Measurements from ENCODE around the gene TECPR1. TPM values are rescaled to one million over a fixed set of nuclear protein-coding genes. Genes with fewer than 3 reads are reported as not detected.
A peak's percentile ranks its signal among the peaks of the same experiment; 100 is the strongest.

TECPR1 gene
- total RNA-seq, 1 donor from 2014 or later, result 16.1 TPM

DNA sequence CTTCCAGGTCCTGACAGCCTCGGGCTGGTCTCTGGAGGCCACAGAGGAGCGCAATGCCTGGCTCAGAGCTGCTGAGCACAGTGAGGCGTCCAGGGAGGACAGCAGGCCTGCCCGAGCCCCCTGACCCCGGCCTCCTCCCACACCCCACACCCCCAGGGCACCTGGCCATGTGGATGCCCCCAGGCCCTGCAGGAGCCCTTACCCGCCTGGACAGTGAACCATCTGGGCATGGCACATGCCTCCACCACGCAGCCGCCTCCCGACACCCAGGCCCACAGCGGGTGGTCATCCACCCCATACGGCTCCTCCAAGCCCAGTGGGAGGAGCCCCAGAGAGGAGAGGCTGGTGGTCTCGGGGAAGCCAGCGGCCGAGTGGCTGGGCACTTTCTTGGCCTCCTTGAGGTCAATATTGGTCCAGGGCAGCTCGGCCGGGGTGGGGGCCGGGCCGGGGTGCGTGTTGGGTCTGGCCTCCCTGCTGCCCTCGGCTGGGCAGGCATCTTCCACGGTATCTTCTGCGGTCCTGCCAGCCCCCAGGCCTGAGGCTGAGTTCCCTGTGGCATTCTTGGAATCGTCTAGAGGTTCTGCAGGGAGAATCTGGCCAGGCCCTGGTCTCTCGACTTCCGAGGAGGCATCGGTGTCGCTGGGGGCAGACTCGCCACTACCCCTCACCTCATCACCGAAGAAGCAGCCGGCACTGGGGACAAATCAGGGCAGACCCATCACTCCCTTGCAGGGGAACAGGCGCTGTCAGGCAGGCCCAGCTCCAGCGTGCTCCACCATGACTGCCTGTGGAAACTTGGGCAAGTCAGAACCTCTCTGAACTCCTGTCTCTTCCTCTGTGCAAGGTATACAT, 18.6 kb downstream of the TECPR1 start:
- DNase-seq (no peak), ATAC-seq (ENCODE audit: poor library complexity) (no peak)
- intact Hi-C loops (cut with DNase I), result no loop called here

DNA sequence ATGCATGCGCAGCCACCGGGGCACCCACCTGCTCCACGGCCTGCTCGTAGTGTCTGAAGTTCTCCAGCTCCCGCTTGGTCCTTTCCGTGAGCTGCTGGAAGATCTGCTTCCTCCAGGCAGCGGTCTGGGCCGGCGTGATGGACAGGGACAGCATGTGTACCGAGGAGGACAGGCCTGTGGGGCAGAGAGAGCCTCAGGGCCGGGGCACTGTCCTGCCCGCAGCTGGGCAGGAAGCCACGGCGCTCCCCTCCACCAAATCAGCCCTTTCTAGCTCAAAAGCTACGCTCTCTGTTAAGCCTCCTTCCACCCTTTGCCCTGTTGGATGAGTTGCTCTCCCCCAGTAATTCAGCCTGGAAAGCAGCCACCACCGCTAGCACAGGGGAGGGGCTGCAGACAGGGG, 19.2 kb downstream of the TECPR1 start:
- DNase-seq (no peak), ATAC-seq (ENCODE audit: poor library complexity) (no peak)

DNA sequence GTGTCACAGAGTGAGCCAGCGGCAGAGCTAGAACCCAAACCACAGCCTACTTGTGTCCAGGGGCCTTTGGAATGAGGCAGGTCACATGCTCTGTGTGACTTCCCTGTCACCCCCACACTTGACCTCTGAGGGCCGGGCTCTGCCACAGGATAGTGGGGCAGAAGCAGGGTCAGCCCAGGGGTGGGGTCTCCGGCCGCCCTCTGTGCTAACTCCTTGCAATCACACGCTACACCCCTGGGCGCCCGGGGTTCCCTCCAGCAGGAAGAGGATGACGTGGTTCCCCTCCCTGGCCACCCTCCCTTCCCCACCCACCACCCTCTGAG, 19.8 kb downstream of the TECPR1 start:
- intact Hi-C loops (cut with DNase I), result no loop called here
- ATAC-seq (ENCODE audit: poor library complexity), result no peak
- DNase-seq, result no peak

More for the DNA sequence above, 19.2 kb downstream of the TECPR1 start:
- intact Hi-C loops (cut with DNase I), result no loop called here

DNA sequence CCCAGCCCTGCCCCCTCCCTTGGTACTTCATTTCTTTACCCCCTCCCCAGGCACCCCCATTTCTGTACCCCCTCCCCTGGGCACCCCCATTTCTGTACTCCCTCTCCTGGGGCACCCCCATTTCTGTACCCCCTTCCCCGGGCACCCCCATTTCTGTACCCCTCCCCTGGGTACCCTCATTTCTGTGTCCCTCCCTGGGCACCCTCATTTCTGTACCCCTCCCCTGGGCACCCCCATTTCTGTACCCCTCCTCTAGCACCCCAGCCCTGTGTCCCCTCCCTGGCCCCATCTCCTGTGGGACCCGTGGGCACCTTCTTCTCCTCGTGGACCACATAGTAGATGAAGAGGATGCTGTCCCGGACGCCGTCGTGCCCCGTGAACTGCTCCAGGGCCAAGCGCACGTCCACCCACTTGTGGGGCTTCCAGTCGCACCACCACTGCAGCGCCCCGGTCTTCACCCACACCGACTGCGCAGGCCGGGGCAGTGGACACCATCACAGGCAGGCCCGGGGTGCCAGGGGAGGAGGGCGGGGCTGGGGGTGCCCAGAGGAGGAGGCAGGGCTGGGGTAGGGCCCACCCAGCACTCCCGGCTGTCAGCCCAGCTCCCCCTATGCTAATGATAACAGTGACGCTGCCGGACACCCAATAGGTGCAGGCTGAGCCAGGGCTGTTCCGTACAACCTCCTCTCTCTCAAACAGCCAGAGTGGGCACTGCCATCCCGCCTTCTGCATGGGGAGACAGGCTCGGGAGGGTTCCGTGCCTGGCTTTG, 20.4 kb downstream of the TECPR1 start:
- ATAC-seq (ENCODE audit: poor library complexity) (no peak), DNase-seq (no peak)
- intact Hi-C loops (cut with DNase I), result no loop called here

DNA sequence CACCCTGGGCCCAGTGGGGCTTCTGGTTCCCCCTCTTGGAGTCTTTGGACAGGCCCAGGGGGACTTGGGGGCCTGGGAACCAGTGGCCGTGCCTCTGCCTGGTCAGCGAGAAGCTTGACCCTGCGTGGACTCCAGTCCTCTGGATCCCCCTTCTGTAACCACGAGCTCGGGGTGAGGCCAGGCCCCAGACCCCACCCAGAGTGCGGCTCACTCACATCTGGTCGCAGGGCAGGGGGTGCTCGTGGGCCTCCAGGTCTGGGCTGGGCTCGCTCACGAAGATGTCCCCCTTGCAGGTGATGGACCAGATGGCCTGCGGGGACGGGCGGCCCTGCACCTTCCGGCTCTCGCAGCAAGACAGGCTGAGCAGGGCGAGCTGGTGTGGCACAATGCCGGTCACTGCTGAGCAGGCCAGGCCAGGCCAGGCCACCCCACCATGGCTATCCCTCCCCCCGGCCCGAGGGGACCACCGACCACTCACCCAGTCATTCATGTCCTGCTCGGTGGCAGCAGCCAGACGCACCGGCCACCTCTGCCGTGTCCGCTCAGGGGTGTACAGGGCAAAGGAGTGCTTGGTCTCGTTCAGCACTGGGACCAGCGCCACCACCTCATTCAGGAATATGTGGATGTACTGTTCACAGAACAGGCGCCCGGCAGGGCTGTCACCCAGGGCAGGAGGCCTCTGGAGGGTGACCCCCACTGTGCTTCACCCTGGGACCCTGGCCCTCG, 21.1 kb downstream of the TECPR1 start:
- DNase-seq (no peak), ATAC-seq (ENCODE audit: poor library complexity) (no peak)
- intact Hi-C loops (cut with DNase I), result no loop called here

DNA sequence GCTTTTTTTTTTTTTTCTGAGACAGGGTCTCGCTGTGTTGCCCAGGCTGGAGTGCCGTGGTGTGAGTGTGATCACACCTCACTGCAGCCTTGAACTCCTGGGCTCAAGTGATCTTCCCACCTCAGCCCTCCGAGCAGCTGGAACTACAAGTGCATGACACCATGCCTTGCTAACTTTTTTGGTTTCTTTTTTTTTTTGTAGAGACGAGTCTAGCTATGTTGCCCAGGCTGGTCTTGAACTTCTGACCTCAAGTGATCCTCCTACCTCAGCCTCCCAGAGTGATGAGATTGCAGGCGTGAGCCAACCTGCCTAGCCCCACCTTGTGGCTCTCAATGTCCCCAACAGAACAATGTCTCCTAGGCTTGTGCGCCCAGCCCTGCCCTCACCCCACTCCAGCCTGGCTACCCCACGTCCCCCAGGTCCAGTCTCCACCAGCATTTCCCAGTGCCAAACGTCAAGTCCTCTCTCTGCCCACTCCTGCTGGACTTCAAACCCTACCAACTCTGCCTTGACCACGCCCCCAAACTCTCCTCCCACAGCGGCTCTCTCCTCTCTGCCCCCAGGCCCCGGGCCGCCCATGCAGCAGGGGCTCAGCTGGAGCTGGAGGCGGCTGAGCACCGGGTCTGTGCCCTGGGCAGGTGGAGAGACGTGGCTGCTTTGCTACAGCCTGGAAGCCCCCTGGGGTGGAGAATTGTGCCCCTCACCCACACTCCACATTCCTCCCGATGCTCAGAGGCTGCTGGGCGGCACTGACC, 21.9 kb downstream of the TECPR1 start:
- intact Hi-C loops (cut with DNase I), result no loop called here

DNA sequence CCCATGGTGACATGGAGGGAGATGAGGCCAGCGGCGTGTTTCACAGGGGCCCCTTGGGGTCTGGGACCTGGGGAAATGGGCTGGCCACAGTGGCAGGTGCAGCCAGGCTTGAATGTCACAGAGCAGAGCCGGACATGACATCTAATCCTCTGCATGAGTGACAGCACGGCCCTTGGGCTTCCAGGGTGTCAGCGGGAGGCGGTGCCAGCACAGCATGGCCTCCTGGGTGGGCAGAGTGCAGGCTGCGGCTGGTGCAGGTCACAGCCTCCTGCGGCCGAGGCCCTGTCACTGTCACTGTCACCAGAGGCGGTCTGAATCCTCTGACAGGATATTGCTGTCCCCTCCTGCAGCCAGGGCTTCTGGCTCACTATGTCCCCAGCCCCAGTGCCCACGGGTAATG, 22.6 kb downstream of the TECPR1 start:
- intact Hi-C loops (cut with DNase I), result no loop called here
- no peak for ATAC-seq (ENCODE audit: poor library complexity)
- DNase-seq, result no peak

More for the DNA sequence above, 21.9 kb downstream of the TECPR1 start:
- no peak for ATAC-seq (ENCODE audit: poor library complexity)
- no peak for DNase-seq

DNA sequence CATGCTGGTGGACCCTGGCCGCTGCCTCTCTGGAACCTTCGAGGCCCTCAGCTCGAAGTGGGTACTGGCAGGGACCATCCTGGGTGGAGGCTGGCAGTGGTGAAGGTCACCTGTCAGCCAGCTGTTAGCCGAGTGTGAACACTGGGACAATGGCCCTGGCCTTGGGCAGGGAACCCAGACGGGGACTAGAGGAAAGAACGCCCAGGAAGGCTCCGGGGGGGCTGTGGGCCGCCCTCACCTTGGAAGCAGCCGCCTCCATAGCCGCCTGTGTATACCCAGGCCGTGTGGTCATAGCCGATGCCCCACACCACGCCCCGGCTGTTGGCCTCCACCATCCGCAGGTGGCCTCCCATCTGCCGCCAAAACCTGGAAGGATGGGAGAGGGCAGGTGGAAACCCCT, 23.2 kb downstream of the TECPR1 start:
- ATAC-seq (ENCODE audit: poor library complexity) (no peak), DNase-seq (no peak)
- intact Hi-C loops (cut with DNase I), result no loop called here

DNA sequence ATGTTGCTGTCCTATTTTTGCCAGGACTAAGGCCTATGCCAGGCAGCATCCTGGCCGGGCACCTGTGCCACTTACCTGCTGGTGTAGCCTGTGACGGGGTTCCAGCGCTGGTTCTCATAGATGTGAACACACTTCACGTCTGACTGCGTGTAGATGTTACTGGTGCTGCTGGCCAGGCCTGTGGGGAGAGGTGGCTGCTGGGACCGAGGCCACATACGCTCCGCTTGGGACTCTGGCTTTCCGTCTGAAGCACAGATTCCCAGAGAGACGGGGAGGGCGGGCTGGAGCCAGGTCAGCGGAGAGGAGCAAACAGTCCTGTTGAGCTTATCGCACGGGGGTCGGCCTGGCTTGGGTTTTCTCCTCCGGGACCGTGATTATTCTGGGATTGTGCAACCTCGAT, 24.1 kb downstream of the TECPR1 start:
- DNase-seq (no peak), ATAC-seq (ENCODE audit: poor library complexity) (no peak)
- intact Hi-C loops (cut with DNase I), result no loop called here

DNA sequence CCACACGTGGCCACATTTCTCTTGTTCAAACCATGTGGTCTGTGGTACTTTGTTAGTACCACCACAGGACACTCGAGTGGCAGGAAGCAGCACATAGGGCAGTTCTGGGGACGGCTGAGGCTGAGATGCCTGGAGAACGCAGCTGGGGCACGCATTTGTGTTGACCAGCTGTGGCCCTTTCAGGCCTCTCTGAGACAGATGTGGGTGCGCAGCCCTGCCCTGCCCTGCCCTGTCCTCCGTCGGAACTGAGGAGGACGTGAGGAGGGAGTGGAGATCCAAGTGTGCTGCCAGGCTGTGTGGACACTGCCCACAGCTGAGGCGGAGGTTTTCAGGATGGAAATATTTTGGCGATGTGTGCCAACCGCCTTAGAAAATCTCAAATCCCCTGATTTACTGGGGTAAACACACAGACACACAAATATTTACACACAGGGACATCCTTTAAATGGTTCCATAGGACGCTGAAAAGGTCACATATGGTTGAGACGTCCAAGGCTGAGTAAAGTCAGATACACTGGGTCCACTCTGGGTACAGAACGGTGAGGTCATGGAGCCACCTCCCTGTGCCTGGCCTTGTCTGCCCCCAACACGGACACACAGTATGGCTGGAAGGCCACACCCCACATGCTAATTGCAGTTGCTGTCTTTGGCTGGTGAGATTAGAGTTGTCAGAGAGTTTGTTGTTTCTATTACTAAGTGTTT, 26.0 kb downstream of the TECPR1 start:
- ATAC-seq (ENCODE audit: poor library complexity), result no peak
- intact Hi-C loops (cut with DNase I), result no loop called here
- DNase-seq, result no peak

DNA sequence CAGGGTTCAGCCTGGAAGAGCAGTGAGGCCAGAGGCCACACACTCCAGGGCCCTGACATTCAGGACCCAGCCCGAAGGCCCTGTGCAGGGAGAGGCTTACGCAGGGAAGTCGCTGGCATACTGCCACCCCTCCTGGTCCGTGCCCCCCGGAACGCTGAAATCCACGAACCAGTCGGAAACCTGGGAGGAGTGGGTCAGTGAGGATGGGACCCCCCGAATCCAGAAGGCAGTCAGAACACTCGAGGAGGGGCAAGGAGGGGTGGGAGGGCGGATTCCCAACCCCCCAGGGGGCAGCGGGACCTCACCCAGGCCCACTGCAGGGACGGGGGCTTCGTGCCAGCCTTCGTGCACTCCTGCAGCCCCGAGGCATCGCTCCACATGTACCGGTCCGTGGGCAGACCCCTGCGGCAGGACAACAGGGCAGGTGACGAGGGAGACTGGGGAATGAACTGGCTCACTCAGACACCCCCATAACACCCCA, 27.3 kb downstream of the TECPR1 start:
- peak; percentile 20 for DNase-seq

DNA sequence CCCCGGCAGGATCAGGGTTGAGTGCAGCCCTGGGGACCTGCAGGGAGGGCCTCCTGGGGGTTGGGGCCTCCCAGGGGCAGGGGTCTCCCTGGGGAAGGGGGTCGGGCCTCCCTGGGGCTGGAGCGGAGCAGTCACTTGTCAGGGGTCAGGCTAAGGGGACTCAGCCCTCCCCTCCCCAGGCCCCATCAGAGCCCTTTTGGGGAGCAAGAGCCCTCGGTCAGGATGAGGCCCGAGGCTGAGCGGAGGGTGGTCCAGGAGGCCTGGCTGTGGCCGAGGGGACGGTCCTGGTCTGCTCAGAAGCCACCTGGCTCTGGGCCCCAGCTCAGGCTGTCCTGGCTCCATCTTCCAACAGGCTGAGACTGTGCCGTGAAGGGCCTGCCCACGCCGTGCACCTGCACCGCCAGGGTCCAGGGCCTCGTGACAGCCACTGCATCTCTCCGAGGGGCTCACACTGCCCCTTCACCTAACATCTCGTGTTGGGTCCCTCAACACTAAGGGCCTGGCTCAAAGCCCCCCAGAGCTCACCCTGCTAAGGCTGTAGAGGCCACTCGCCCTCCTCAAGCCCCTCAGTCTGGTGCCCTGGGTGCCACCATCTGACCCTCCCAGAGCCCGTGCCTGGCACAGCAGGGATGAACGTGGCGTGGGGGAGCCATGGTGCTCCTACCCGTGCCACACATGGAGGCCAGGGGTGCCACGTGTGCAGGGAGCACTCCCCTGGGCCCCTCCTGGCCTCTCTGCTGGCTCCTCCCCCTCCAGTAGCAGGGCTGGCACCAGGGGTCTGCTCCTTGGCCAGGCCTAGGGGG, 27.9 kb downstream of the TECPR1 start:
- peak; percentile 29 for DNase-seq
- no peak for ATAC-seq (ENCODE audit: poor library complexity)

More for the DNA sequence above, 27.3 kb downstream of the TECPR1 start:
- no peak for ATAC-seq (ENCODE audit: poor library complexity)
- intact Hi-C loops (cut with DNase I), result no loop called here

DNA sequence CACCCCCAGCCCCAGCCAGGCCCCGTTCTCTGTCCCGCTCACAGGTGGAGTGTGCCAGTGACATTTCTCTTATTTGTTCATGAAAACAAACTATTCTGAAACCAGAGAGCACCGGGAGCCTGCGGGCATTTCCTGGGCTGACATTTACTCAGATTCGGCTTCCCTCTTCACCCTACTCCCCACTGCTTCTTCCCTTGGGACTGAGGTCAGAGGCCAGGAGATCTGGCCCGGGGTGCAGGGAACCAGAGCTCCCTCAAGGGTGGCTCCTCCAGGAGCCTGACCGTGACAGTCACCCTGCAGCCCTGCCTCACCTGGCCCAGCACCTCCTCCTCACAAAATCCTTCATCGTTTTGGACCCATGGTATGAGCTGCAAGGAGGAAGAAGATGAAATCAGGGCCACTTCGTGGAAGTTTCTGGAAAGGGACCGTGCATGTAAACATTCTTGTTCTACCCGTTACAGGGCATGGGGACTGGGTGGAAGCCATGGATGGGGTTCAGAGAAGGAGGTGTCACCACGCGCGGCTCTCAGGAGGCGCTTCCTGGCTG, 28.6 kb downstream of the TECPR1 start:
- no peak for ATAC-seq (ENCODE audit: poor library complexity)
- intact Hi-C loops (cut with DNase I), result no loop called here
- peak; percentile 3 for DNase-seq

More for the DNA sequence above, 27.9 kb downstream of the TECPR1 start:
- intact Hi-C loops (cut with DNase I), result no loop called here

DNA sequence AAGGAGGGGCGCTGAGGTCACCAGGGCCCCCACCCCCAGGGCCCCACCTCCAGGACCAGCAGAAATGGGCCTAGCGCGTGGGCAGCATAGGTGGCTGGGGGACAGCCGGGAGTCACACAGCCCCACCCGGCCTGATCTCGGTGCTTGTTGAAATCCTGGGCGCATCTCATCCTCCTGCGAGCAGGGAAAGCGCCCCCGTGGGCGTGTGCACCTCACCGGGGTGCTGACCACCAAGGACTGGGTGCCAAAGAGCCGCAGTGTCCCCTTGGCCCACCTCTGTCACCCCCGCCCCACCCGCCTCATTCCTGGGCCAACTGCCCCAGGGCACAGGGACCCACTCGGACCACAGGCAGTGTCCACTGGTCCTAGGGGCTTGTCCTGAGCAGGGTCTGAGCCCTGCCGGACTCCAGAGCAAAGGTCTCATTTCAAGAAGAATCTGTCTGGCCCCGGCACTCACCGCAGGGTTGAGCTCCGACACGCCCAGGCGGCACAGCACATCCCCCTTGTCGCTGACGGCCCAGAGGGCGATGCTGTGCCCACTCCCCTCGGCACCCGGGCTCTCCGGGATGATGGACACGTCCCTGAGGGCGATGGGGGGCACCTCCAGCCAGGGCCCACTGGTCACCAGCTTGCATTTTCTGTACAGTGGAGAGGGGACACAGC, 29.4 kb downstream of the TECPR1 start:
- DNase-seq (peak; percentile 29), ATAC-seq (ENCODE audit: poor library complexity) (no peak)
- intact Hi-C loops (cut with DNase I), result no loop called here

DNA sequence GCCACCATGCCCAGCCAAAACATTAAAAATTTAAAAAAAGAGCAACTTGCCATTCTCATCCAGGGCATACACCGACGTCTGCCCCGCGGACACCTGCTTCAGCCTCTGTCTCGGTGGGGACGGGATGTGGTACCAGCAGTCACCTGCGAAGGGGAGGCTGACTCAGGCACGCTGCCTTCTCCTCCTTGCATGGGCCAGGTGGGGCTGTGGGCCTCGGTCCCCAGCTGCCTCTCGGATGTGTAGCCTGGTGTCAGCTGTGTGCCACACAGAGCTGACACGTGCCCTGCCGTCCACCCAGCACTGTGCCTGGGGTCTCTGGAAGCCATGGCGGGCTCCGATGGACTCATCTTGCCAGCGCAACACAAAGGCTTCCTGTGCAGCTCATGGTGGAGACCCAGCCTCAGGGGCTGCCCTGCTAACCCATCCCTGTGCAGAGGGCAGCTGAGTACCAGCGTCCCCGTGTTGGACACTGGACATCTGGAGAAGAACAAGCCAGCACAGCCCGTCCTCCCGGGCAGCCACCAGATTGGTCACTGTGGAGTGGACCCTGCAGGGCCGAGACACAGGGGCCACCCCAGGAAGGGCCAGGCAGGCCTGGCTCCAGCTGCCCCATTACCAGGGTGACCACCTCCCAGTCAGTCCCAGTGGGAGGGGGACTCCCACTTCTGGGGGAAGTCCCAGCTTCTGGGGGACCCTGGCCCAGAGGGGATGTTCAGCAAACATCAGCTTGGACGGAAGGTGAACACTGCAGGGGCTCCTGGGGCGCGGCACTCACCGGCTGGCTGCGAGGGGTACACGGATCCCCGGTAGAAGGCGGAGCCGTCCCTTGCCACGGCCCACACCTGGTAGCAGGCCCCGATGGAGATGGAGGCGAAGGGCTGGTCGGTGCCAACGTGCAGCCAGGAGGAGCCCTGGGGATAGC, 30.2 kb downstream of the TECPR1 start:
- intact Hi-C loops (cut with DNase I), result no loop called here
- no peak for ATAC-seq (ENCODE audit: poor library complexity)
- DNase-seq, result peak; percentile 26

Data from Right ventricle myocardium superior (tissue), 1 donor.